HepG2 (cell line): ENCODE results near the gene PPP4R4. TPM values are rescaled to one million over a fixed set of nuclear protein-coding genes. Genes with fewer than 3 reads are reported as not detected.

ENCODE experiments used
- ARID5B ChIP-seq: IDR thresholded peaks from 2 replicates; pipeline ENCODE4 v1.4.0; 2020; ENCODE audit warnings: mild to moderate bottlenecking, missing genetic modification reagents
- CEBPZ ChIP-seq: IDR thresholded peaks from 2 replicates; pipeline ENCODE4 v1.6.1; 2012; ENCODE audit warnings: low read length, improper control_type of control experiment
- DBP ChIP-seq: sonication (generic); formaldehyde crosslinking; IDR thresholded peaks from 2 replicates; pipeline ENCODE4 v1.4.0; 2020; ENCODE audit warnings: missing genetic modification reagents; ENCODE audit errors: not compliant biosample characterization
- ESRRA ChIP-seq: sonication (generic); formaldehyde crosslinking; IDR thresholded peaks from 2 replicates; pipeline ENCODE4 v1.5.1; 2020; ENCODE audit warnings: mild to moderate bottlenecking, low read depth, missing genetic modification reagents
- GATAD2A ChIP-seq: IDR thresholded peaks from 2 replicates; pipeline ENCODE4 v1.6.1; 2016
- GMEB1 ChIP-seq: sonication (generic); formaldehyde crosslinking; IDR thresholded peaks from 2 replicates; pipeline ENCODE4 v1.5.1; 2020; ENCODE audit warnings: missing genetic modification reagents, mild to moderate bottlenecking, borderline replicate concordance
- NCOA5 ChIP-seq: sonication (generic); formaldehyde crosslinking; IDR thresholded peaks from 2 replicates; pipeline ENCODE4 v1.4.0; 2020; ENCODE audit warnings: missing genetic modification reagents
- SOX5 ChIP-seq: IDR thresholded peaks from 2 replicates; pipeline ENCODE4 v1.6.1; 2016; ENCODE audit warnings: borderline replicate concordance
- TAF15 ChIP-seq: fragments of 200-400 bp; formaldehyde crosslinking; IDR thresholded peaks from one replicate; pipeline ENCODE4 v1.6.1; 2018; ENCODE audit warnings: mild to moderate bottlenecking, low read depth, low read length; ENCODE audit not compliant: poor library complexity, severe bottlenecking
- TFAP4 ChIP-seq: sonication (generic); IDR thresholded peaks from 2 replicates; pipeline ENCODE4 v1.6.1; 2016; ENCODE audit warnings: low read depth, borderline replicate concordance
- ZNF574 ChIP-seq: sonication (generic); formaldehyde crosslinking; IDR thresholded peaks from 2 replicates; pipeline ENCODE4 v1.4.0; 2020; ENCODE audit warnings: missing genetic modification reagents
- polyA plus RNA-seq, 8 experiments: library from polyadenylated mRNA; depleted of rRNA in 3 of 8; stranded (reverse) in 7 of 8; unstranded in 1 of 8; fragments of >200 nt; fragmentation: Illumina TruSeq in 4 of 8; extraction: Trizol in 4 of 8; gene quantifications; 2 replicates each; pipeline versions ENCODE4 v1.2.1 to v1.2.3, GENCODE V29; 2011 to 2016; ENCODE audit warnings: low read depth in 4 of 8, missing spikeins in 1 of 8, mixed read lengths in 1 of 8; ENCODE audit not compliant: insufficient read depth in 1 of 8
- total RNA-seq, 5 experiments: library from RNA; depleted of rRNA; stranded (reverse); fragments of >200 nt; fragmentation: Illumina TruSeq; extraction: Trizol; gene quantifications; 2 replicates each; pipeline ENCODE4 v1.2.3, GENCODE V29; 2016; ENCODE audit warnings: low read depth in 1 of 5

PPP4R4 gene
- total and polyA plus RNA-seq, 2 of the 13 experiments (the other 11 are each of a cell fraction or from before 2014, with no cell fraction given), result 9.5 to 19.8 TPM

GRCh38 chr14:94317259-94317658 is 143.1 kb downstream of the PPP4R4 start (continued):
- TF ChIP-seq ZNF574 (CRISPR knock-in tag) (0 out of 2 replicates have a peak, but pooled peaks have one; percentile 23), DBP (no peak), TFAP4 (peak; percentile 25; the same call in 1 of the 2 replicates), CEBPZ (no peak), SOX5 (no peak), ESRRA (CRISPR knock-in tag) (no peak), TAF15 (no peak), NCOA5 (CRISPR knock-in tag) (no peak), GATAD2A (CRISPR knock-in tag) (peak; percentile 36; the same call in 1 of the 2 replicates), ARID5B (CRISPR knock-in tag) (peak; percentile 42; the same call in 1 of the 2 replicates), GMEB1 (CRISPR knock-in tag) (no peak)
- TF ChIP-seq, all 625 proteins: peak for 43
